Measurements from ENCODE around the gene OR51G2. TPM values are rescaled to one million over a fixed set of nuclear protein-coding genes. Genes with fewer than 3 reads are reported as not detected.
"Not testable (repeated sequence)": the region's sequence is repeated elsewhere in the genome, so short reads cannot be mapped to it uniquely, and the experiment has no call there.

OR51G2 gene, protein sequence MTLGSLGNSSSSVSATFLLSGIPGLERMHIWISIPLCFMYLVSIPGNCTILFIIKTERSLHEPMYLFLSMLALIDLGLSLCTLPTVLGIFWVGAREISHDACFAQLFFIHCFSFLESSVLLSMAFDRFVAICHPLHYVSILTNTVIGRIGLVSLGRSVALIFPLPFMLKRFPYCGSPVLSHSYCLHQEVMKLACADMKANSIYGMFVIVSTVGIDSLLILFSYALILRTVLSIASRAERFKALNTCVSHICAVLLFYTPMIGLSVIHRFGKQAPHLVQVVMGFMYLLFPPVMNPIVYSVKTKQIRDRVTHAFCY
- total RNA-seq, result not detected

DNA sequence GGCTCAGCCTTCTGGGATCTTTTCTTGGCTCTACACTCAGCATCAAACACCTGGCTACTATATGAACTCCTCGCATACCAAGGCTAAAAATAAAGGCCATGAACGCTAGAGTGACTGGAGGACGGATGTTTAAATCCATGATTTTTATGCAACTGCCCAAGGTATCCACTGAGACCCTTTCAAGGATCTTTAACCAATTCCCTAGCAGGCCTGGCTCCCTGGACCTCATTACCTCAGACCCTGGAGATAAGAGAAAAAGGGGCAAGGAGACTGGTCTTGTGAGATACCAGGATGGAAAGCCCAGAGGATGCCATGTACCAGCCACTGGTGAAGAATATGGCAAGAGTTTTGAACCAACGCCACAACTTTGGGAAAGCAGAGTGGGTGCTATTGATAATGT, at the start of gene OR51G2:
TSS of gene OR51G2 (minus strand) at position 101 of the 400 bp plus-strand sequence. CDS start 3,687 bp downstream, outside the sequence.
- Histone ChIP-seq H3K27me3 (no peaks in the 10 kb centered on the region), H3K36me3 (no peaks in the 10 kb centered on the region), H3K27ac (no peak within 1 kb of the TSS), H3K4me1 (no peaks in the 10 kb centered on the region), H3K4me3 (no peak within 1 kb of the TSS), H3K9me3 (no peaks in the 10 kb centered on the region)
- DNase-seq (ENCODE audit: low spot score in 2 of 2), result no peak
- WGBS, 2 donors, result 76 to 80% methylated on average over 4 of the region's 4 CpGs
- TF ChIP-seq EP300 (IDR thresholded peaks at IDR 0.05) (no peak), POLR2A (IDR thresholded peaks at IDR 0.05) (no peak)
- TF ChIP-seq, protein P1, sequence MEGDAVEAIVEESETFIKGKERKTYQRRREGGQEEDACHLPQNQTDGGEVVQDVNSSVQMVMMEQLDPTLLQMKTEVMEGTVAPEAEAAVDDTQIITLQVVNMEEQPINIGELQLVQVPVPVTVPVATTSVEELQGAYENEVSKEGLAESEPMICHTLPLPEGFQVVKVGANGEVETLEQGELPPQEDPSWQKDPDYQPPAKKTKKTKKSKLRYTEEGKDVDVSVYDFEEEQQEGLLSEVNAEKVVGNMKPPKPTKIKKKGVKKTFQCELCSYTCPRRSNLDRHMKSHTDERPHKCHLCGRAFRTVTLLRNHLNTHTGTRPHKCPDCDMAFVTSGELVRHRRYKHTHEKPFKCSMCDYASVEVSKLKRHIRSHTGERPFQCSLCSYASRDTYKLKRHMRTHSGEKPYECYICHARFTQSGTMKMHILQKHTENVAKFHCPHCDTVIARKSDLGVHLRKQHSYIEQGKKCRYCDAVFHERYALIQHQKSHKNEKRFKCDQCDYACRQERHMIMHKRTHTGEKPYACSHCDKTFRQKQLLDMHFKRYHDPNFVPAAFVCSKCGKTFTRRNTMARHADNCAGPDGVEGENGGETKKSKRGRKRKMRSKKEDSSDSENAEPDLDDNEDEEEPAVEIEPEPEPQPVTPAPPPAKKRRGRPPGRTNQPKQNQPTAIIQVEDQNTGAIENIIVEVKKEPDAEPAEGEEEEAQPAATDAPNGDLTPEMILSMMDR (IDR thresholded peaks at IDR 0.05), result no peak

GRCh38 chr11:4962816-4963215, 43.7 kb upstream of the OR51G2 start:
- no peak for DNase-seq (ENCODE audit: low spot score in 2 of 2)
- Histone ChIP-seq H3K4me1 (no peaks in the 10 kb centered on the region), H3K4me3 (no peak overlapping the region), H3K36me3 (no peaks in the 10 kb centered on the region), H3K9me3 (peaks cover 0 to 8% (median 0%) of the 10 kb centered on the region in 4 donors), H3K27ac (no peak overlapping the region), H3K27me3 (no peaks in the 10 kb centered on the region)
- WGBS, 2 donors, result 40 to 55% methylated on average over 1 of the region's 1 CpG
- TF ChIP-seq, protein P1 (IDR thresholded peaks at IDR 0.05), result no peak
- TF ChIP-seq EP300 (IDR thresholded peaks at IDR 0.05) (no peak), POLR2A (IDR thresholded peaks at IDR 0.05) (no peak)

DNA sequence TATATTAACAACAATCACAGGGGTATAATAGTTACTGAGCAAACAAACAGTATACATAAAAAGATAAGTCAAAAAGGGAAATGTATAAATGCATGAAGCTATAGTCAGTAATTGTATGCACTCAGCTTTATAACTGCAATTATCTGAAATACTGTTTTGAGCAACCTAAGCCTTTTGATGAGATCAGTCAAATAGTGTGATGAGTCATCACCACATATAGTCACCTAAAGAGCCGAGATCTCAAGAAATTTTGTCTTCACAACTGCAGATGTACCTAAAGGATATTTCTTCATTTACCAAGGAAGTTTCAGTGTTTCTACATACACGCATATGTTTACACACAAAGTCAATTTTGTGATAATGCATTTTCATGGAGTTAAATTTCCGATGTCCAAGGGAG, 41.7 kb upstream of the OR51G2 start:
- 86 to 94% methylated on average over 3 of the region's 3 CpGs for WGBS, 2 donors
- no peaks in the 10 kb centered on the region for H3K36me3 ChIP-seq
- peaks cover 0 to 8% (median 0%) of the 10 kb centered on the region in 4 donors for H3K9me3 ChIP-seq
- no peaks in the 10 kb centered on the region for H3K4me1 ChIP-seq
- DNase-seq (ENCODE audit: low spot score in 2 of 2), result no peak
- TF ChIP-seq, protein P1 (IDR thresholded peaks at IDR 0.05), result no peak
- no peak overlapping the region for H3K4me3 ChIP-seq
- H3K27ac ChIP-seq, result no peak overlapping the region
- no peaks in the 10 kb centered on the region for H3K27me3 ChIP-seq

DNA sequence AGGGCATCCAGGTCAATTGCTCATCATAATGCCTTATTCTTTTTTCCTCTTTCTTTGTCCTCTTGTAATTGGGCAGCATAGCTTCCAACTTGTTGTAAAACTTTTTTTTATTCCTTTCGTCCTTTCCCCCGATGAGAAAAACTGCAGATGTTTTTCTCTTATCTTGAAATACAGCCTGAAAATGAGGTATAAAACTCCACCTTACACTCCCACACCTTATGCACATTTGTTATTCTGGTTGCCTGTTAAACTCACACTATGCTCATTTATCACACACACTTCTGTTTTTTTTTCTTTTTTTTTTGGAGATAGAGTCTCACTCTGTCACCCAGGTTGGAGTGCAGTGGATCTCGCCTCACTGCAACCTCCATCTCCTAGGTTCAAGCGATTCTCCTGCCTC, 38.2 kb upstream of the OR51G2 start:
- Histone ChIP-seq H3K9me3 (no peaks in the 10 kb centered on the region), H3K4me1 (no peaks in the 10 kb centered on the region), H3K36me3 (no peaks in the 10 kb centered on the region), H3K4me3 (no peak overlapping the region), H3K27me3 (no peaks in the 10 kb centered on the region), H3K27ac (no peak overlapping the region)
- 68 to 78% methylated on average over 4 of the region's 4 CpGs for WGBS, 2 donors
- DNase-seq (ENCODE audit: low spot score in 2 of 2), result no peak
- TF ChIP-seq, protein P1 (IDR thresholded peaks at IDR 0.05), result no peak
- TF ChIP-seq POLR2A (IDR thresholded peaks at IDR 0.05) (no peak), EP300 (IDR thresholded peaks at IDR 0.05) (no peak)

DNA sequence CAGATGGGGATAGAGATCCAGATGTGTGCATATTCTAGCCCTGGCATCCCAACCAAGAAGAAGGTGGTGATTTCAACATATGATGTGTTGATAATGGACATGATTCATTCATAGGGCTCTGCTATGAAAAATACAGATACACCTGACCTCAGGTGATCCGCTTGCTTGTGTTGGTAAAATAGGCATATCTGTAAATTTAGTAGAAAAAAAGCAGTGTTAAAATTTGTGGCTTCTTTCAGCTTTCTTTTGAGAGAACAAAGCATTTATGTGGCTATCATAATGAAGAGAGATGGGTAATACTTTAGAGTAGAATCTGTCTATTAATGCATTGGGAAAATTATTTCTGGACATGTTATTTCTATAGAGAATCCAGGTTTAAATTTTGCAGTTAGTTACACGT, 36.5 kb upstream of the OR51G2 start, which contains the start of gene OR51A2:
TSS of gene OR51A2 (minus strand) at position 101 of the 400 bp plus-strand sequence. CDS start at position 101, 0 bp downstream.
- H3K4me1 ChIP-seq; H3K27ac ChIP-seq; DNase-seq (ENCODE audit: low spot score in 2 of 2); H3K36me3 ChIP-seq; H3K27me3 ChIP-seq; H3K9me3 ChIP-seq; H3K4me3 ChIP-seq: not testable (repeated sequence)
- 71 to 74% methylated on average over 2 of the region's 2 CpGs for WGBS, 2 donors
